Subcutaneous abdominal adipose tissue (tissue), 5 donors: ENCODE results near the gene POU3F4.

Source experiments
- H3K27ac ChIP-seq: one replicate; pipeline ENCODE4 v1.7.0; 2013; ENCODE audit warnings: low read depth, mild to moderate bottlenecking, inconsistent platforms, low read length, moderate library complexity
- H3K27me3 ChIP-seq, 5 donors: one replicate each; pipeline ENCODE4 v1.7.0; 2013; ENCODE audit warnings: low read length in 5 of 5, inconsistent platforms in 1 of 5; ENCODE audit not compliant: control insufficient read depth in 5 of 5, insufficient read depth in 4 of 5
- H3K36me3 ChIP-seq, 5 donors: one replicate each; pipeline ENCODE4 v1.7.0; 2013; ENCODE audit warnings: low read length in 5 of 5; ENCODE audit not compliant: control insufficient read depth in 5 of 5, insufficient read depth in 5 of 5
- H3K4me1 ChIP-seq, 5 donors: one replicate each; pipeline ENCODE4 v1.7.0; 2013; ENCODE audit warnings: low read length in 5 of 5, mild to moderate bottlenecking in 3 of 5, moderate library complexity in 1 of 5; ENCODE audit not compliant: control insufficient read depth in 5 of 5, insufficient read depth in 5 of 5
- H3K4me3 ChIP-seq, 5 donors: one replicate each; pipeline ENCODE4 v1.7.0; 2013; ENCODE audit warnings: low read length in 5 of 5, low read depth in 1 of 5
- H3K9ac ChIP-seq, 5 donors: one replicate each; pipeline ENCODE4 v1.7.0; 2013; ENCODE audit warnings: low read length in 5 of 5, mild to moderate bottlenecking in 4 of 5, moderate library complexity in 3 of 5
- H3K9me3 ChIP-seq, 5 donors: one replicate each; pipeline ENCODE4 v1.7.0; 2013; ENCODE audit warnings: low read length in 5 of 5; ENCODE audit not compliant: control insufficient read depth in 5 of 5
- donor health status: healthy.
- donor health status: healthy.
- donor health status: healthy.
- donor health status: healthy.
- donor health status: healthy.

The POU3F4 gene

GRCh38 chrX:83511208-83511607, 3.1 kb downstream of the POU3F4 start:
- H3K36me3 ChIP-seq = no peaks in the 10 kb centered on the region
- no peak overlapping the region for H3K4me3 ChIP-seq
- H3K9me3 ChIP-seq = peaks cover 0 to 5% (median 0%) of the 10 kb centered on the region in 5 donors
- H3K27ac ChIP-seq = no peak overlapping the region
- H3K27me3 ChIP-seq = peaks cover 9 to 63% (median 39%) of the 10 kb centered on the region in 5 donors
- H3K4me1 ChIP-seq = peaks cover 0 to 19% (median 16%) of the 10 kb centered on the region in 5 donors
- H3K9ac ChIP-seq = no peak overlapping the region

GRCh38 chrX:83512111-83512510, 4.0 kb downstream of the POU3F4 start:
- H3K9ac ChIP-seq = no peak overlapping the region

GRCh38 chrX:83516597-83516996, 8.5 kb downstream of the POU3F4 start:
- no peak overlapping the region for H3K9ac ChIP-seq
- no peaks in the 10 kb centered on the region for H3K9me3 ChIP-seq
- H3K4me1 ChIP-seq = no peaks in the 10 kb centered on the region
- no peak overlapping the region for H3K27ac ChIP-seq
- H3K4me3 ChIP-seq = no peak overlapping the region
- H3K36me3 ChIP-seq = no peaks in the 10 kb centered on the region
- peaks cover 6 to 32% (median 15%) of the 10 kb centered on the region in 5 donors for H3K27me3 ChIP-seq

More at GRCh38 chrX:83512111-83512510, 4.0 kb downstream of the POU3F4 start:
- Histone ChIP-seq H3K27me3 (peaks cover 11 to 60% (median 37%) of the 10 kb centered on the region in 5 donors), H3K27ac (no peak overlapping the region), H3K4me1 (peaks cover 0 to 19% (median 16%) of the 10 kb centered on the region in 5 donors), H3K4me3 (no peak overlapping the region), H3K9me3 (peaks cover 0 to 5% (median 0%) of the 10 kb centered on the region in 5 donors), H3K36me3 (no peaks in the 10 kb centered on the region)

GRCh38 chrX:83521905-83522304, 13.8 kb downstream of the POU3F4 start:
- no peaks in the 10 kb centered on the region for H3K4me1 ChIP-seq
- H3K27me3 ChIP-seq = peaks cover 0 to 12% (median 3%) of the 10 kb centered on the region in 5 donors
- no peak overlapping the region for H3K9ac ChIP-seq
- H3K9me3 ChIP-seq = no peaks in the 10 kb centered on the region
- no peaks in the 10 kb centered on the region for H3K36me3 ChIP-seq
- no peak overlapping the region for H3K27ac ChIP-seq
- H3K4me3 ChIP-seq = no peak overlapping the region

- H3K9ac ChIP-seq = no peak overlapping the region
- peaks cover 0 to 12% (median 3%) of the 10 kb centered on the region in 5 donors for H3K27me3 ChIP-seq
- no peaks in the 10 kb centered on the region for H3K36me3 ChIP-seq
- H3K4me3 ChIP-seq = no peak overlapping the region
- no peak overlapping the region for H3K27ac ChIP-seq
- H3K9me3 ChIP-seq = no peaks in the 10 kb centered on the region
- H3K4me1 ChIP-seq = no peaks in the 10 kb centered on the region
Measured at GRCh38 chrX:83529950-83530349, 21.9 kb downstream of the POU3F4 start.

GRCh38 chrX:83535417-83536196, 27.5 kb downstream of the POU3F4 start:
- Histone ChIP-seq H3K4me1 (no peaks in the 10 kb centered on the region), H3K4me3 (peak overlapping the region in 1 of 5 donors; percentile 9), H3K27ac (no peak overlapping the region), H3K9me3 (no peaks in the 10 kb centered on the region), H3K9ac (no peak overlapping the region), H3K27me3 (peaks cover 0 to 7% (median 3%) of the 10 kb centered on the region in 5 donors), H3K36me3 (no peaks in the 10 kb centered on the region)
